B cell (primary cell): ENCODE measurements around the gene SMIM5. TPM values are rescaled to one million over a fixed set of nuclear protein-coding genes. Genes with fewer than 3 reads are reported as not detected.

Experiments used
- ATAC-seq: fragments of 200-7000 bp; cut with Tn5 transposase; one replicate; pipeline ENCODE4 v1.10.0; 2021; ENCODE audit warnings: low read depth, mild to moderate bottlenecking, moderate number of reproducible peaks, moderate library complexity
- CTCF ChIA-PET: fragments of 350-600 bp; sonication (Branson Sonifier 250); formaldehyde crosslinking; loops from one replicate; lab custom pipeline; 2021; ENCODE audit warnings: antibody characterized with exemption, inconsistent platforms; lab: Charles Lee
- POLR2A ChIA-PET: fragments of 350-600 bp; sonication (Branson Sonifier 250); formaldehyde crosslinking; loops from one replicate; lab custom pipeline; 2021; ENCODE audit warnings: antibody characterized with exemption; lab: Charles Lee
- DNase-seq: peaks from one replicate; pipeline ENCODE4 v3.0.0; 2013
- H2AFZ ChIP-seq: 2 replicates; pipeline ENCODE4 v1.6.1; 2012; ENCODE audit warnings: mild to moderate bottlenecking, low read depth, low read length; ENCODE audit not compliant: insufficient read depth, poor library complexity, severe bottlenecking
- H3K27ac ChIP-seq, 2 donors: 1 replicate in 1 of 2; 2 replicates in 1 of 2; pipeline ENCODE4 v1.5.1; 2012 to 2013; ENCODE audit warnings: low read length in 2 of 2, mild to moderate bottlenecking in 2 of 2, moderate library complexity in 1 of 2
- H3K27me3 ChIP-seq, 4 experiments: fragments of 200-600 bp in 1 of 4; sonication (generic) in 1 of 4; replicated peaks in 1 of 4; 1 replicate in 2 of 4; 2 replicates in 2 of 4; pipeline versions ENCODE4 v1.6.1 to v1.7.0; 2013 to 2016; ENCODE audit warnings: low read length in 3 of 4, mild to moderate bottlenecking in 2 of 4, mixed read lengths in 1 of 4, moderate library complexity in 1 of 4; ENCODE audit not compliant: insufficient read depth in 4 of 4, control insufficient read depth in 3 of 4; ENCODE audit errors: control extremely low read depth in 1 of 4
- H3K36me3 ChIP-seq, 2 experiments: replicated peaks in 1 of 2; 1 replicate in 1 of 2; 2 replicates in 1 of 2; pipeline versions ENCODE4 v1.6.1 to v1.7.1; 2013; ENCODE audit warnings: low read length in 1 of 2; ENCODE audit not compliant: insufficient read depth in 2 of 2, control insufficient read depth in 1 of 2; ENCODE audit errors: control extremely low read depth in 1 of 2, extremely low read depth in 1 of 2
- H3K4me1 ChIP-seq, 2 donors: fragments of 200-600 bp in 1 of 2; sonication (generic) in 1 of 2; 1 replicate in 1 of 2; 2 replicates in 1 of 2; pipeline versions ENCODE4 v1.5.1 to v1.6.1; 2013 to 2017; ENCODE audit warnings: low read length in 2 of 2; ENCODE audit not compliant: control insufficient read depth in 2 of 2, insufficient read depth in 2 of 2
- H3K4me2 ChIP-seq: replicated peaks from 2 replicates; pipeline ENCODE3; 2012; ENCODE audit warnings: mild to moderate bottlenecking, low read depth, low read length; ENCODE audit not compliant: poor library complexity, severe bottlenecking
- H3K4me3 ChIP-seq, 5 experiments: fragments of 200-600 bp in 1 of 5; sonication (generic) in 1 of 5; 1 replicate in 3 of 5; 2 replicates in 2 of 5; pipeline versions ENCODE4 v1.5.1 to v1.7.0; 2011 to 2016; ENCODE audit warnings: low read length in 4 of 5, mild to moderate bottlenecking in 4 of 5, low read depth in 2 of 5, control low read depth in 1 of 5, moderate library complexity in 1 of 5; ENCODE audit not compliant: insufficient read depth in 1 of 5; ENCODE audit errors: control extremely low read depth in 1 of 5, extremely low read depth in 1 of 5
- H3K79me2 ChIP-seq: fragments of 200-600 bp; sonication (generic); one replicate; pipeline ENCODE4 v1.6.0; 2016; ENCODE audit warnings: low read length; ENCODE audit not compliant: control insufficient read depth, insufficient read depth
- H3K9ac ChIP-seq: fragments of 200-600 bp; sonication (generic); 2 replicates; pipeline ENCODE4 v1.6.1; 2017; ENCODE audit warnings: mild to moderate bottlenecking, low read length, moderate library complexity
- H3K9me3 ChIP-seq, 3 donors: one replicate each; pipeline versions ENCODE4 v1.6.1 to v1.7.1; 2013; ENCODE audit warnings: low read length in 2 of 3; ENCODE audit not compliant: control insufficient read depth in 2 of 3, insufficient read depth in 1 of 3; ENCODE audit errors: control extremely low read depth in 1 of 3
- H4K20me1 ChIP-seq: 2 replicates; pipeline ENCODE4 v1.6.0; 2012; ENCODE audit warnings: mild to moderate bottlenecking, low read length; ENCODE audit not compliant: insufficient read depth, control insufficient read depth, poor library complexity, severe bottlenecking
- H3K27ac Mint-ChIP-seq: one replicate; pipeline ENCODE4 v1.8.0; 2021; ENCODE audit warnings: mixed read lengths
- H3K27me3 Mint-ChIP-seq: one replicate; pipeline ENCODE4 v1.8.0; 2021; ENCODE audit warnings: mixed read lengths
- H3K4me1 Mint-ChIP-seq: one replicate; pipeline ENCODE4 v1.8.0; 2021; ENCODE audit warnings: mixed read lengths
- H3K4me3 Mint-ChIP-seq: one replicate; pipeline ENCODE4 v1.8.0; 2021; ENCODE audit warnings: mixed read lengths
- H3K9me3 Mint-ChIP-seq: one replicate; pipeline ENCODE4 v1.8.0; 2022; ENCODE audit warnings: mixed read lengths; ENCODE audit not compliant: insufficient read depth
- CTCF ChIP-seq: fragments of 200-600 bp; IDR thresholded peaks from one replicate; pipeline ENCODE4 v1.8.0; 2022; ENCODE audit warnings: antibody characterized with exemption, mild to moderate bottlenecking
- EZH2 ChIP-seq: IDR thresholded peaks from 2 replicates; pipeline ENCODE4 v1.6.1; 2012; ENCODE audit warnings: borderline replicate concordance, low read depth, mild to moderate bottlenecking, moderate library complexity, low read length; ENCODE audit not compliant: insufficient read depth, poor library complexity, severe bottlenecking
- WGBS: methylation state at CpG from one replicate; pipeline ENCODE4 v1.1.5; 2013; ENCODE audit warnings: missing lambda C conversion rate; ENCODE audit not compliant: insufficient coverage; 5-methylcytosine and 5-hydroxymethylcytosine counted together
- intact Hi-C: fragments of 100-400 bp; cut with micrococcal nuclease; formaldehyde crosslinking; loops from one replicate; pipeline ENCODE4 v1.10.0; 2022
- polyA plus RNA-seq: library from polyadenylated mRNA; depleted of rRNA; stranded (reverse); fragments of >200 nt; gene quantifications from 2 replicates; pipeline ENCODE4 v1.2.3, GENCODE V29; 2012
- total RNA-seq, 2 donors: library from RNA; stranded (reverse); fragments of 120-200 nt in 1 of 2; gene quantifications; 1 replicate in 1 of 2; 2 replicates in 1 of 2; pipeline versions ENCODE4 v1.2.3 to v1.2.4, GENCODE V29; 2013 to 2022

Gene SMIM5
- total and polyA plus RNA-seq, 2 donors (not counting 1 experiment from before 2014, with no cell fraction given): 0.62 to 7.6 TPM

DNA sequence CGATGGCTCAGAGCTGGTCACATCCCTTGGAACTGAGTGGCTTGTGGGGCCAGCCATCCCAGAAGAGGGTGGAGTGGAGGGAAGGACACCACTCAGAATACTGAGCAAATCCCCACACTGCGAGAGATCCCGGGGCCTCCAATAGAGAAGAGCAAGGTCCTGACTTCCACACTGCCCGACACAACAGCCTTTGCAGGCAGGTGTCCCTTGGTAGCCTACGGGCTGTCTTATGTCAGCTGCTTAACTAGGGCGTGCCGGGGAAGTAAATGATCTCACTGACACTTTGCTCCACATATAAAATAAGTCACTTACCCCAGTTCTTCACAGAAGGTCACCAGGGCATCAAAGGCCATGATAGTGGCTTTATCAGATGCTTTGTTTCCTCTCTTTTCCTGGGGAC lies 17.6 kb downstream of the SMIM5 start:
- Mint-ChIP-seq H3K27ac (no peak overlapping the region), H3K4me1 (peaks cover 15% of the 10 kb centered on the region), H3K9me3 (no peaks in the 10 kb centered on the region), H3K27me3 (no peaks in the 10 kb centered on the region), H3K4me3 (no peak overlapping the region)
- Histone ChIP-seq H3K4me2 (no peak overlapping the region), H2AFZ (no peak overlapping the region), H3K4me1 (peaks cover 12 to 16% of the 10 kb centered on the region in 2 donors), H3K36me3 (peaks cover 0 to 45% of the 10 kb centered on the region in 2 experiments), H3K27me3 (no peaks in the 10 kb centered on the region), H3K27ac (no peak overlapping the region), H3K9ac (no peak overlapping the region), H3K9me3 (no peaks in the 10 kb centered on the region), H4K20me1 (no peaks in the 10 kb centered on the region), H3K79me2 (no peaks in the 10 kb centered on the region), H3K4me3 (no peak overlapping the region)
- TF ChIP-seq CTCF: no peak
- TF ChIP-seq EZH2: no peak
- ChIA-PET POLR2A (interaction anchor here (0.6 kb wide), 1 partner anchor 306 kb away, joined by 4 read pairs; no protein-coding TSS in a partner anchor), CTCF (interaction anchor here (1.0 to 6.5 kb wide), 3 partner anchors 17 to 97 kb away, joined by 3 to 62 read pairs (median 3); partner anchors contain the start of gene SMIM5)
- no peak for ATAC-seq
- WGBS: 94% methylated on average over 7 of the region's 7 CpGs
- DNase-seq: no peak
- intact Hi-C loops: no loop called here

- Histone ChIP-seq H3K4me2 (no peak overlapping the region), H3K27me3 (no peaks in the 10 kb centered on the region), H3K9ac (no peak overlapping the region), H4K20me1 (no peaks in the 10 kb centered on the region), H3K9me3 (no peaks in the 10 kb centered on the region), H3K27ac (no peak overlapping the region), H3K36me3 (peaks cover 0 to 49% of the 10 kb centered on the region in 2 experiments), H3K4me3 (no peak overlapping the region), H3K4me1 (peaks cover 6 to 8% of the 10 kb centered on the region in 2 donors), H2AFZ (no peak overlapping the region), H3K79me2 (no peaks in the 10 kb centered on the region)
- H3K9me3 Mint-ChIP-seq: no peaks in the 10 kb centered on the region
- WGBS: 96% methylated on average over 4 of the region's 5 CpGs
- no peak for DNase-seq
- ChIA-PET CTCF (interaction anchor here (1.1 to 6.5 kb wide), 7 partner anchors 8 to 101 kb away, joined by 3 to 62 read pairs (median 7); partner anchors contain the start of gene SMIM5), POLR2A (no interaction called here)
- H3K27me3 Mint-ChIP-seq: no peaks in the 10 kb centered on the region
- no peak overlapping the region for H3K27ac Mint-ChIP-seq
- H3K4me3 Mint-ChIP-seq: no peak overlapping the region
- intact Hi-C loops: loop anchor here (2.0 kb wide), 1 partner anchor 20 kb away; the partner anchor contains the start of gene SMIM5
- peaks cover 7% of the 10 kb centered on the region for H3K4me1 Mint-ChIP-seq
- ATAC-seq: no peak
- TF ChIP-seq EZH2: no peak
- TF ChIP-seq CTCF: no peak
Measured at GRCh38 chr17:75652341-75652740, 19.1 kb downstream of the SMIM5 start.
